ENCODE data around the gene COL5A3.

- no peak for TF ChIP-seq ZFP3 (CRISPR knock-in tag; IDR thresholded peaks at IDR 0.05)
- no peak for TF ChIP-seq OSR1 (CRISPR knock-in tag; IDR thresholded peaks at IDR 0.05)
Observed at GRCh38 chr19:9932835-9933234, 77.5 kb downstream of the COL5A3 start.

All from SK-N-SH treated with all-trans-retinoic acid at 6 μM for 48 hours (cell line).